Panc1 (cell line): Measurements from ENCODE around the gene SNX10.

Source experiments
- POLR2AphosphoS5 ChIP-seq: IDR thresholded peaks from 2 replicates; pipeline ENCODE4 v1.6.1; 2012; ENCODE audit warnings: mild to moderate bottlenecking, low read depth, low read length, moderate library complexity
- TCF7L2 ChIP-seq: IDR thresholded peaks from 2 replicates; pipeline ENCODE4 v1.6.1; 2011; ENCODE audit warnings: mild to moderate bottlenecking, low read depth, low read length, inconsistent platforms
- TF ChIP-seq, protein P1 (sequence below): fragments of 450-650 bp; IDR thresholded peaks from 2 replicates; pipeline ENCODE4 v1.5.1; 2017; ENCODE audit warnings: mild to moderate bottlenecking
- TF ChIP-seq, protein P2 (sequence below), 2 experiments: IDR thresholded peaks; 2 replicates each; pipeline ENCODE4 v1.6.1; 2011 to 2012; ENCODE audit warnings: low read depth in 2 of 2, control low read depth in 1 of 2, low read length in 1 of 2, mild to moderate bottlenecking in 1 of 2, moderate library complexity in 1 of 2; ENCODE audit not compliant: insufficient read depth in 1 of 2

DNA sequence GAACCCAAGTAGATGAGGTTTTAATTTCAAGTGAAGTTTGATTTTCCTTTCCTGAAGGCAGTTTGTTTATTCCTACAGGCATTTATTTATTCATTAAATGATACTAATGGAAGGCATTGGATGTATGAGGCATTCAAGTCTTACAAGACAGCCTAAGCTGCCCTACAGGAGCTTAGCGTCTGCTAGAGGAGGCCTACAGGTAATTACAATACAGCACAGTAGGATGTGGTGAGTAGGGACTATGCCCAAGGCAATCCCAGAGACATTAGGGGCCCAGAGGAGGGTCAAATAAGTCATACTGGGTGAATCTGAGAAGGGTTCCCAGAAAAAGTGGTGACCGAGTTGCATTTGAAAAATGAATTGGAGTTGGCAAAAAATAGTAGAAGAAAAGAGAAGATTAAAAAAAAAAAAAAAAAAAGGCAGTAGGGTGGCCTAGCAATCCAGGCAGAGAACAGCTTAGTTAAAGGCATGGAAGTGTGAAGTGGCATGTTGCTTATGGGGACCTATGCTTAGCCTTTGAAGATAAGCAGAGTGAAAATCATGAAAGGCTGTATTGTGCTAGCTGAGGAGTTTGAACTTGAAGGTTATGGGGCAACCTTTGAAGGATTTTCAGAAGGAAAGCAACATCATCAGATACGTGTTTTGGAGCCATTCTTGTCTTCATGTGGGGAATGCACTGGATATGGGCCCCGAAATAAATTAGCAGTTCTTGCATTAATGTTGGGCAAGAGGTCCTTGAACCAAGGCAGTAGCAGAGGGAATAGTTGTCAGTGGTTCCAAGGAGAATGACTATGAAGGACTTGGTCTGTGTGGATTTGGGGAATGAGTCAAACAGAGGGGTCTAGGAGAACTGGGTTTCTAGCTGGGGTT is 65.5 kb downstream of the SNX10 start:
- TF ChIP-seq, protein P1, sequence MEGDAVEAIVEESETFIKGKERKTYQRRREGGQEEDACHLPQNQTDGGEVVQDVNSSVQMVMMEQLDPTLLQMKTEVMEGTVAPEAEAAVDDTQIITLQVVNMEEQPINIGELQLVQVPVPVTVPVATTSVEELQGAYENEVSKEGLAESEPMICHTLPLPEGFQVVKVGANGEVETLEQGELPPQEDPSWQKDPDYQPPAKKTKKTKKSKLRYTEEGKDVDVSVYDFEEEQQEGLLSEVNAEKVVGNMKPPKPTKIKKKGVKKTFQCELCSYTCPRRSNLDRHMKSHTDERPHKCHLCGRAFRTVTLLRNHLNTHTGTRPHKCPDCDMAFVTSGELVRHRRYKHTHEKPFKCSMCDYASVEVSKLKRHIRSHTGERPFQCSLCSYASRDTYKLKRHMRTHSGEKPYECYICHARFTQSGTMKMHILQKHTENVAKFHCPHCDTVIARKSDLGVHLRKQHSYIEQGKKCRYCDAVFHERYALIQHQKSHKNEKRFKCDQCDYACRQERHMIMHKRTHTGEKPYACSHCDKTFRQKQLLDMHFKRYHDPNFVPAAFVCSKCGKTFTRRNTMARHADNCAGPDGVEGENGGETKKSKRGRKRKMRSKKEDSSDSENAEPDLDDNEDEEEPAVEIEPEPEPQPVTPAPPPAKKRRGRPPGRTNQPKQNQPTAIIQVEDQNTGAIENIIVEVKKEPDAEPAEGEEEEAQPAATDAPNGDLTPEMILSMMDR: no peak
- TF ChIP-seq, protein P2, sequence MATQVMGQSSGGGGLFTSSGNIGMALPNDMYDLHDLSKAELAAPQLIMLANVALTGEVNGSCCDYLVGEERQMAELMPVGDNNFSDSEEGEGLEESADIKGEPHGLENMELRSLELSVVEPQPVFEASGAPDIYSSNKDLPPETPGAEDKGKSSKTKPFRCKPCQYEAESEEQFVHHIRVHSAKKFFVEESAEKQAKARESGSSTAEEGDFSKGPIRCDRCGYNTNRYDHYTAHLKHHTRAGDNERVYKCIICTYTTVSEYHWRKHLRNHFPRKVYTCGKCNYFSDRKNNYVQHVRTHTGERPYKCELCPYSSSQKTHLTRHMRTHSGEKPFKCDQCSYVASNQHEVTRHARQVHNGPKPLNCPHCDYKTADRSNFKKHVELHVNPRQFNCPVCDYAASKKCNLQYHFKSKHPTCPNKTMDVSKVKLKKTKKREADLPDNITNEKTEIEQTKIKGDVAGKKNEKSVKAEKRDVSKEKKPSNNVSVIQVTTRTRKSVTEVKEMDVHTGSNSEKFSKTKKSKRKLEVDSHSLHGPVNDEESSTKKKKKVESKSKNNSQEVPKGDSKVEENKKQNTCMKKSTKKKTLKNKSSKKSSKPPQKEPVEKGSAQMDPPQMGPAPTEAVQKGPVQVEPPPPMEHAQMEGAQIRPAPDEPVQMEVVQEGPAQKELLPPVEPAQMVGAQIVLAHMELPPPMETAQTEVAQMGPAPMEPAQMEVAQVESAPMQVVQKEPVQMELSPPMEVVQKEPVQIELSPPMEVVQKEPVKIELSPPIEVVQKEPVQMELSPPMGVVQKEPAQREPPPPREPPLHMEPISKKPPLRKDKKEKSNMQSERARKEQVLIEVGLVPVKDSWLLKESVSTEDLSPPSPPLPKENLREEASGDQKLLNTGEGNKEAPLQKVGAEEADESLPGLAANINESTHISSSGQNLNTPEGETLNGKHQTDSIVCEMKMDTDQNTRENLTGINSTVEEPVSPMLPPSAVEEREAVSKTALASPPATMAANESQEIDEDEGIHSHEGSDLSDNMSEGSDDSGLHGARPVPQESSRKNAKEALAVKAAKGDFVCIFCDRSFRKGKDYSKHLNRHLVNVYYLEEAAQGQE (IDR thresholded peaks at IDR 0.05; ENCODE audit: insufficient read depth in 1 of 2, low read depth in 2 of 2, low read length in 1 of 2): no peak
- TF ChIP-seq POLR2AphosphoS5 (no peak), TCF7L2 (no peak)
